SK-N-SH (cell line): ENCODE results near the gene HRK. TPM values are rescaled to one million over a fixed set of nuclear protein-coding genes. Genes with fewer than 3 reads are reported as not detected.

Experiments
- CTCF ChIA-PET: fragments of 300-600, 350-600 bp; formaldehyde crosslinking; extraction: SDS; loops from one replicate; lab custom pipeline; 2021; lab: Yijun Ruan, JAX
- POLR2A ChIA-PET: fragments of 350-600 bp; sonication (Branson Sonifier 250); formaldehyde crosslinking; extraction: SDS; loops from one replicate; lab custom pipeline; 2020; ENCODE audit warnings: antibody characterized with exemption, inconsistent platforms; lab: Yijun Ruan, JAX
- DNase-seq: peaks from one replicate; pipeline ENCODE4 v3.0.0; 2012
- H2AFZ ChIP-seq: fragments of 200-600 bp; sonication (generic); 2 replicates; pipeline ENCODE4 v1.8.1; 2016; ENCODE audit warnings: antibody characterized with exemption, mild to moderate bottlenecking, low read depth
- H3F3A ChIP-seq: fragments of 200-600 bp; sonication (generic); replicated peaks from 2 replicates; pipeline ENCODE3; 2016; ENCODE audit warnings: antibody characterized with exemption, mild to moderate bottlenecking; ENCODE audit not compliant: insufficient read depth
- H3K27ac ChIP-seq, 2 experiments: fragments of 200-500 bp in 1 of 2; fragments of 200-600 bp in 1 of 2; sonication (Bioruptor generic) in 1 of 2; sonication (generic), shearing (Covaris generic) in 1 of 2; 2 replicates each; pipeline versions ENCODE4 v1.5.1 to v1.6.1; 2014 to 2016; ENCODE audit warnings: low read depth in 2 of 2, inconsistent platforms in 1 of 2, low read length in 1 of 2, mild to moderate bottlenecking in 1 of 2, mixed read lengths in 1 of 2
- H3K27me3 ChIP-seq: fragments of 200-600 bp; sonication (generic), shearing (Covaris generic); 2 replicates; pipeline ENCODE4 v1.6.1; 2016; ENCODE audit warnings: mixed run types; ENCODE audit not compliant: insufficient read depth
- H3K36me3 ChIP-seq, 2 experiments: fragments of 200-500 bp in 1 of 2; fragments of 200-600 bp in 1 of 2; sonication (Bioruptor generic) in 1 of 2; sonication (generic) in 1 of 2; replicated peaks in 1 of 2; 2 replicates each; pipeline versions ENCODE3 to v1.5.1; 2014 to 2016; ENCODE audit warnings: low read length in 1 of 2, mild to moderate bottlenecking in 1 of 2; ENCODE audit not compliant: insufficient read depth in 2 of 2, control insufficient read depth in 1 of 2
- H3K4me1 ChIP-seq, 2 experiments: fragments of 200-500 bp in 1 of 2; fragments of 200-600 bp in 1 of 2; sonication (Bioruptor generic) in 1 of 2; sonication (generic), shearing (Covaris generic) in 1 of 2; 2 replicates each; pipeline versions ENCODE4 v1.5.1 to v1.6.1; 2014 to 2016; ENCODE audit warnings: low read depth in 1 of 2, low read length in 1 of 2, mixed run types in 1 of 2; ENCODE audit not compliant: insufficient read depth in 2 of 2, control insufficient read depth in 1 of 2
- H3K4me2 ChIP-seq: fragments of 200-600 bp; sonication (generic), shearing (Covaris generic); 2 replicates; pipeline ENCODE4 v1.6.1; 2017; ENCODE audit warnings: mixed run types
- H3K4me3 ChIP-seq, 2 experiments: fragments of 200-500 bp in 1 of 2; fragments of 200-600 bp in 1 of 2; sonication (Bioruptor generic) in 1 of 2; sonication (generic), shearing (Covaris generic) in 1 of 2; 2 replicates each; pipeline versions ENCODE4 v1.5.1 to v1.8.1; 2014 to 2016; ENCODE audit warnings: low read depth in 2 of 2, inconsistent platforms in 1 of 2, low read length in 1 of 2, mild to moderate bottlenecking in 1 of 2, mixed read lengths in 1 of 2, moderate library complexity in 1 of 2
- H3K79me2 ChIP-seq: fragments of 200-600 bp; sonication (generic); 2 replicates; pipeline ENCODE4 v1.8.1; 2017; ENCODE audit warnings: mild to moderate bottlenecking; ENCODE audit not compliant: insufficient read depth
- H3K9ac ChIP-seq: fragments of 200-600 bp; sonication (generic); 2 replicates; pipeline ENCODE4 v1.6.1; 2017; ENCODE audit warnings: mixed run types
- H3K9me2 ChIP-seq: fragments of 200-600 bp; sonication (generic); 2 replicates; pipeline ENCODE4 v1.6.1; 2017; ENCODE audit warnings: mixed run types
- H3K9me3 ChIP-seq: fragments of 200-600 bp; sonication (generic); 2 replicates; pipeline ENCODE4 v1.6.1; 2017; ENCODE audit warnings: mixed run types, mild to moderate bottlenecking, moderate library complexity
- H4K20me1 ChIP-seq: fragments of 200-600 bp; sonication (generic); 2 replicates; pipeline ENCODE4 v1.6.1; 2017; ENCODE audit warnings: mild to moderate bottlenecking, mixed run types; ENCODE audit not compliant: insufficient read depth
- ELF1 ChIP-seq: IDR thresholded peaks from 2 replicates; pipeline ENCODE4 v1.4.0; 2012
- EP300 ChIP-seq, 2 experiments: IDR thresholded peaks; 2 replicates each; pipeline versions ENCODE4 v1.4.0 to v1.6.1; 2012; ENCODE audit warnings: borderline replicate concordance in 1 of 2, low read depth in 1 of 2, low read length in 1 of 2
- JUND ChIP-seq: IDR thresholded peaks from 2 replicates; pipeline ENCODE4 v1.4.0; 2012
- MAX ChIP-seq: IDR thresholded peaks from 2 replicates; pipeline ENCODE4 v1.4.0; 2012; ENCODE audit warnings: low read depth
- MEF2A ChIP-seq: IDR thresholded peaks from 2 replicates; pipeline ENCODE4 v1.4.0; 2012; ENCODE audit warnings: low read depth, borderline replicate concordance
- MXI1 ChIP-seq: IDR thresholded peaks from 2 replicates; pipeline ENCODE4 v1.6.1; 2012; ENCODE audit warnings: mild to moderate bottlenecking, low read depth, low read length, improper control_type of control experiment
- NFIC ChIP-seq: IDR thresholded peaks from 2 replicates; pipeline ENCODE4 v1.4.0; 2012; ENCODE audit warnings: borderline replicate concordance
- NRF1 ChIP-seq: IDR thresholded peaks from 2 replicates; pipeline ENCODE4 v1.6.1; 2012; ENCODE audit warnings: low read depth, mild to moderate bottlenecking, low read length
- PBX3 ChIP-seq: IDR thresholded peaks from 2 replicates; pipeline ENCODE4; 2012
- POLR2AphosphoS5 ChIP-seq: IDR thresholded peaks from 2 replicates; pipeline ENCODE4 v1.6.1; 2012; ENCODE audit warnings: low read depth, low read length
- RCOR1 ChIP-seq: fragments of 150-350 bp; IDR thresholded peaks from 2 replicates; pipeline ENCODE4 v1.6.1; 2017; ENCODE audit warnings: antibody characterized with exemption, low read length
- TCF12 ChIP-seq: IDR thresholded peaks from 2 replicates; pipeline ENCODE4 v1.4.0; 2012
- USF1 ChIP-seq: IDR thresholded peaks from 2 replicates; pipeline ENCODE4 v1.4.0; 2012; ENCODE audit warnings: low read depth, borderline replicate concordance
- YY1 ChIP-seq: IDR thresholded peaks from 2 replicates; pipeline ENCODE4 v1.4.0; 2012; ENCODE audit warnings: low read depth, mild to moderate bottlenecking
- WGBS: methylation state at CpG from one replicate; pipeline ENCODE4 v1.1.6; 2017; ENCODE audit warnings: low lambda C conversion rate; 5-methylcytosine and 5-hydroxymethylcytosine counted together
- polyA plus RNA-seq, 3 experiments: library from polyadenylated mRNA; depleted of rRNA; stranded (reverse); fragments of >200 nt; gene quantifications; 2 replicates each; pipeline ENCODE4 v1.2.3, GENCODE V29; 2012
- TF ChIP-seq, protein P1 (sequence below): IDR thresholded peaks from 2 replicates; pipeline ENCODE4 v1.4.0; 2012; ENCODE audit warnings: low read depth, borderline replicate concordance

The HRK gene
- polyA plus RNA-seq, 1 of the 3 experiments (the other 2 are of a cell fraction): 0.02 TPM

GRCh38 chr12:116910645-116911451 is 29.6 kb upstream of the HRK start, which contains the start of gene FBXW8 (continued):
- TF ChIP-seq MEF2A (no peak), ELF1 (peak; percentile 71), EP300 (IDR thresholded peaks at IDR 0.05; ENCODE audit: borderline replicate concordance in 1 of 2, low read depth in 1 of 2, low read length in 1 of 2) (no peak), NFIC (no peak), JUND (no peak), YY1 (0 out of 2 replicates have a peak, but pooled peaks have one; percentile 57), USF1 (peak; percentile 54), TCF12 (no peak; the same call in 1 of the 2 replicates), NRF1 (no peak)
- TF ChIP-seq, protein P1, sequence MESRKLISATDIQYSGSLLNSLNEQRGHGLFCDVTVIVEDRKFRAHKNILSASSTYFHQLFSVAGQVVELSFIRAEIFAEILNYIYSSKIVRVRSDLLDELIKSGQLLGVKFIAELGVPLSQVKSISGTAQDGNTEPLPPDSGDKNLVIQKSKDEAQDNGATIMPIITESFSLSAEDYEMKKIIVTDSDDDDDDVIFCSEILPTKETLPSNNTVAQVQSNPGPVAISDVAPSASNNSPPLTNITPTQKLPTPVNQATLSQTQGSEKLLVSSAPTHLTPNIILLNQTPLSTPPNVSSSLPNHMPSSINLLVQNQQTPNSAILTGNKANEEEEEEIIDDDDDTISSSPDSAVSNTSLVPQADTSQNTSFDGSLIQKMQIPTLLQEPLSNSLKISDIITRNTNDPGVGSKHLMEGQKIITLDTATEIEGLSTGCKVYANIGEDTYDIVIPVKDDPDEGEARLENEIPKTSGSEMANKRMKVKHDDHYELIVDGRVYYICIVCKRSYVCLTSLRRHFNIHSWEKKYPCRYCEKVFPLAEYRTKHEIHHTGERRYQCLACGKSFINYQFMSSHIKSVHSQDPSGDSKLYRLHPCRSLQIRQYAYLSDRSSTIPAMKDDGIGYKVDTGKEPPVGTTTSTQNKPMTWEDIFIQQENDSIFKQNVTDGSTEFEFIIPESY: no peak
- TF ChIP-seq, all 33 proteins: peak for 13

- peak overlapping the region; percentile 93 for H3K9ac ChIP-seq
- H3K9me2 ChIP-seq: no peaks in the 10 kb centered on the region
- H3K4me3 ChIP-seq: peak overlapping the region; percentile 75 to 94
- POLR2A ChIA-PET: interaction anchor here (0.7 kb wide), 1 partner anchor 29 kb away, joined by 3 read pairs; the partner anchor contains the start of gene HRK
- H3K27me3 ChIP-seq: no peaks in the 10 kb centered on the region
- H3F3A ChIP-seq: peaks cover 6% of the 10 kb centered on the region
- no peak for TF ChIP-seq USF1
- no peak for TF ChIP-seq MXI1
- no peak for TF ChIP-seq YY1
- TF ChIP-seq ELF1: no peak
- TF ChIP-seq MAX: no peak
- no peak for TF ChIP-seq RCOR1
- no peak for TF ChIP-seq PBX3
- TF ChIP-seq POLR2AphosphoS5: no peak
- TF ChIP-seq, all 33 proteins: peak for 0
- H3K79me2 ChIP-seq: peaks cover 55% of the 10 kb centered on the region
- H3K9me3 ChIP-seq: no peaks in the 10 kb centered on the region
- WGBS: 71% methylated on average over 4 of the region's 4 CpGs
- peak overlapping the region; percentile 90 for H3K4me2 ChIP-seq
- peaks cover 3 to 6% of the 10 kb centered on the region in 2 experiments for H3K36me3 ChIP-seq
- DNase-seq: no peak
- peak overlapping the region; percentile 60 to 72; a peak in 3 of 4 replicates for H3K27ac ChIP-seq
- no peaks in the 10 kb centered on the region; a peak in 1 of 4 replicates for H3K4me1 ChIP-seq
- peaks cover 15% of the 10 kb centered on the region for H4K20me1 ChIP-seq
- H2AFZ ChIP-seq: peak overlapping the region; percentile 100
- CTCF ChIA-PET: no interaction called here
Measured at GRCh38 chr12:116910280-116910644, 29.0 kb upstream of the HRK start.
